Measurements from ENCODE around the gene TMED1.
"Not testable (repeated sequence)": the region's sequence is repeated elsewhere in the genome, so short reads cannot be mapped to it uniquely, and the experiment has no call there.

The TMED1 gene

GRCh38 chr19:10842788-10843187 is 6.8 kb upstream of the TMED1 start:
- no peak overlapping the region for H3K18ac ChIP-seq (ENCODE audit: low read depth in 1 of 2, low read length in 2 of 2)
- no peak for DNase-seq
- H3K36me3 ChIP-seq (ENCODE audit: control insufficient read depth in 1 of 2, insufficient read depth in 2 of 2, low read depth in 1 of 2, low read length in 2 of 2) = no peaks in the 10 kb centered on the region
- no peak overlapping the region for H2BK12ac ChIP-seq (ENCODE audit: low read length in 2 of 2)
- H3K4me1 ChIP-seq (ENCODE audit: control insufficient read depth, insufficient read depth, low read depth, low read length) = no peaks in the 10 kb centered on the region
- H3K14ac ChIP-seq (ENCODE audit: low read length in 2 of 2) = no peak overlapping the region
- H2AFZ ChIP-seq (ENCODE audit: low read depth, low read length) = no peak overlapping the region
- H3K9me3 ChIP-seq (ENCODE audit: control insufficient read depth, low read length) = no peaks in the 10 kb centered on the region
- H4K91ac ChIP-seq (ENCODE audit: low read length) = no peak overlapping the region
- no peak overlapping the region for H2AK5ac ChIP-seq (ENCODE audit: low read length, severe bottlenecking)
- H2BK15ac ChIP-seq (ENCODE audit: low read depth, poor library complexity, severe bottlenecking) = no peak overlapping the region
- H4K8ac ChIP-seq (ENCODE audit: low read length) = no peak overlapping the region
- no peak overlapping the region for H3K4ac ChIP-seq (ENCODE audit: low read depth in 1 of 2, low read length in 2 of 2)
- no peak overlapping the region for H3K9ac ChIP-seq (ENCODE audit: low read length)
- WGBS = 87% methylated on average over 7 of the region's 7 CpGs
- H3K4me3 ChIP-seq (ENCODE audit: insufficient read depth in 1 of 2, low read depth in 1 of 2, low read length in 2 of 2) = no peak overlapping the region
- no peak overlapping the region for H3K4me2 ChIP-seq (ENCODE audit: low read length, poor library complexity, severe bottlenecking)
- no peak overlapping the region for H3K23ac ChIP-seq (ENCODE audit: low read length in 2 of 2)
- no peak overlapping the region for H2BK120ac ChIP-seq (ENCODE audit: low read depth, low read length)
- no peak overlapping the region for H2BK5ac ChIP-seq (ENCODE audit: low read depth, low read length, poor library complexity, severe bottlenecking)
- H3K79me1 ChIP-seq (replicated peaks; ENCODE audit: low read length, poor library complexity, severe bottlenecking) = no peaks in the 10 kb centered on the region
- H3K27ac ChIP-seq (ENCODE audit: low read length, poor library complexity, severe bottlenecking) = no peak overlapping the region
- H3K27me3 ChIP-seq (ENCODE audit: control insufficient read depth in 1 of 2, insufficient read depth in 1 of 2, low read length in 2 of 2) = no peaks in the 10 kb centered on the region

DNA sequence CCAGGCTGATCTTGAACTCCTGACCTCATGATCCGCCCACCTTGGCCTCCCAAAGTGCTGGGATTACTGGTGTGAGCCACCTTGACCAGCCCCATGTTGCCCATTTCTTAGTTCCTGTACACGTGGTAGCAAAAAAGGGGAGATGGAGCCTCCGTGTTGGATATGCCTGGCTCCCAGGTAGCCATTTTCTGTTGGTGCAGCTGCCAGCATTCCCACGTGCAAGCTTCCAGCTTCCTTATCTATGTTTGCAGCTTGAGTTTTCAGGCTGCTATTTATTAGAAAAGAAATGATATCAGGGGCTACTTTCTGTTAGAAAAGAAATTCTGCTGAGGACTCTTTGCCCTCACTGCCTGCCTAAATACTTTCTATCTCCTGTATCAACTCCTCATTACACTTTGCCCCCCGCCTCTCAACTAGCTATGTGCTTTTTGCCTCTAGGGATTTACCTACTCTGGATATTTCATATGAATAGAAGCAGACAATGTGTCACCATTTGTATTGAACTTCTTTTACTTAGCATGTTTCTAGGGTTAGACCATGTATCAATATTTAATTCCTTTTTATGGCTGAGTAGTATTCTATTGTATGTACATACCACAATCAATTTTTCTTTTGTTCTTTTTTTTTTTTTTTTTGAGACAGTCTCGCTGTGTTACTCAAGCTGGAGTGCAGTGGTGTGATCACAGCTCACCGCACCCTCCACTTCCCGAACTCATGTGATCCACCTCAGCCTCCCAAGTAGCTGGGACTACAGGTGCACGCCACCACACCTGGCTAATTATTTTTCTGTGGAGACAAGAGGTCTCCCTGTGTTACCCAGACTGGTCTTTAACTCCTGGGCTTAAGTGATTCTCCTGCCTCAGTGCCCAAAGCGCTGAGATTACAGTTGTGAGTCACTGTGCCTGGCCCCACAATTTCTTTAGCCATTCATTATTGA is 3.4 kb upstream of the TMED1 start:
- peaks cover 13% of the 10 kb centered on the region for H3K4me1 ChIP-seq (ENCODE audit: control insufficient read depth, insufficient read depth, low read depth, low read length)
- no peak for DNase-seq

GRCh38 chr19:10838377-10838776 is 2.4 kb upstream of the TMED1 start:
- no peak overlapping the region for H3K27ac ChIP-seq (ENCODE audit: low read length, poor library complexity, severe bottlenecking)
- H2BK15ac ChIP-seq (ENCODE audit: low read depth, poor library complexity, severe bottlenecking) = no peak overlapping the region
- H2AK5ac ChIP-seq (ENCODE audit: low read length, severe bottlenecking) = no peak overlapping the region
- no peak overlapping the region for H4K8ac ChIP-seq (ENCODE audit: low read length)
- no peak overlapping the region for H3K4me2 ChIP-seq (ENCODE audit: low read length, poor library complexity, severe bottlenecking)
- H3K27me3 ChIP-seq (ENCODE audit: control insufficient read depth in 1 of 2, insufficient read depth in 1 of 2, low read length in 2 of 2) = no peaks in the 10 kb centered on the region
- no peak overlapping the region for H3K9ac ChIP-seq (ENCODE audit: low read length)
- H2BK5ac ChIP-seq (ENCODE audit: low read depth, low read length, poor library complexity, severe bottlenecking) = no peak overlapping the region
- H3K4ac ChIP-seq (ENCODE audit: low read depth in 1 of 2, low read length in 2 of 2) = no peak overlapping the region
- H2BK12ac ChIP-seq (ENCODE audit: low read length in 2 of 2) = no peak overlapping the region
- no peak overlapping the region for H4K91ac ChIP-seq (ENCODE audit: low read length)
- DNase-seq = no peak
- H3K79me1 ChIP-seq (replicated peaks; ENCODE audit: low read length, poor library complexity, severe bottlenecking) = peaks cover 2% of the 10 kb centered on the region
- no peak overlapping the region for H3K18ac ChIP-seq (ENCODE audit: low read depth in 1 of 2, low read length in 2 of 2)
- H3K4me1 ChIP-seq (ENCODE audit: control insufficient read depth, insufficient read depth, low read depth, low read length) = peaks cover 13% of the 10 kb centered on the region
- H2BK120ac ChIP-seq (ENCODE audit: low read depth, low read length) = no peak overlapping the region
- H2AFZ ChIP-seq (ENCODE audit: low read depth, low read length) = no peak overlapping the region
- WGBS = 74% methylated on average over 9 of the region's 11 CpGs
- H3K23ac ChIP-seq (ENCODE audit: low read length in 2 of 2) = no peak overlapping the region
- peaks cover 15 to 17% of the 10 kb centered on the region in 2 experiments for H3K36me3 ChIP-seq (ENCODE audit: control insufficient read depth in 1 of 2, insufficient read depth in 2 of 2, low read depth in 1 of 2, low read length in 2 of 2)
- H3K14ac ChIP-seq (ENCODE audit: low read length in 2 of 2) = no peak overlapping the region
- no peak overlapping the region for H3K4me3 ChIP-seq (ENCODE audit: insufficient read depth in 1 of 2, low read depth in 1 of 2, low read length in 2 of 2)
- H3K9me3 ChIP-seq (ENCODE audit: control insufficient read depth, low read length) = peaks cover 4% of the 10 kb centered on the region

More for the DNA sequence above, 3.4 kb upstream of the TMED1 start:
- no peak overlapping the region for H3K4ac ChIP-seq (ENCODE audit: low read depth in 1 of 2, low read length in 2 of 2)
- no peak overlapping the region for H3K23ac ChIP-seq (ENCODE audit: low read length in 2 of 2)
- no peak overlapping the region for H2BK15ac ChIP-seq (ENCODE audit: low read depth, poor library complexity, severe bottlenecking)
- H3K27ac ChIP-seq (ENCODE audit: low read length, poor library complexity, severe bottlenecking) = no peak overlapping the region
- H3K9me3 ChIP-seq (ENCODE audit: control insufficient read depth, low read length) = peaks cover 4% of the 10 kb centered on the region
- H3K9ac ChIP-seq (ENCODE audit: low read length) = no peak overlapping the region
- WGBS = 87% methylated on average over 9 of the region's 10 CpGs
- H3K18ac ChIP-seq (ENCODE audit: low read depth in 1 of 2, low read length in 2 of 2) = no peak overlapping the region
- H2AFZ ChIP-seq (ENCODE audit: low read depth, low read length) = no peak overlapping the region
- H3K4me2 ChIP-seq (ENCODE audit: low read length, poor library complexity, severe bottlenecking) = no peak overlapping the region
- H3K36me3 ChIP-seq (ENCODE audit: control insufficient read depth in 1 of 2, insufficient read depth in 2 of 2, low read depth in 1 of 2, low read length in 2 of 2) = peaks cover 7 to 9% of the 10 kb centered on the region in 2 experiments
- peaks cover 2% of the 10 kb centered on the region for H3K79me1 ChIP-seq (replicated peaks; ENCODE audit: low read length, poor library complexity, severe bottlenecking)
- no peak overlapping the region for H3K14ac ChIP-seq (ENCODE audit: low read length in 2 of 2)
- H4K91ac ChIP-seq (ENCODE audit: low read length) = no peak overlapping the region
- no peak overlapping the region for H2BK120ac ChIP-seq (ENCODE audit: low read depth, low read length)
- H2BK5ac ChIP-seq (ENCODE audit: low read depth, low read length, poor library complexity, severe bottlenecking) = no peak overlapping the region
- no peak overlapping the region for H2BK12ac ChIP-seq (ENCODE audit: low read length in 2 of 2)
- H2AK5ac ChIP-seq (ENCODE audit: low read length, severe bottlenecking) = no peak overlapping the region
- H3K4me3 ChIP-seq (ENCODE audit: insufficient read depth in 1 of 2, low read depth in 1 of 2, low read length in 2 of 2) = no peak overlapping the region
- H4K8ac ChIP-seq (ENCODE audit: low read length) = no peak overlapping the region
- H3K27me3 ChIP-seq (ENCODE audit: control insufficient read depth in 1 of 2, insufficient read depth in 1 of 2, low read length in 2 of 2) = no peaks in the 10 kb centered on the region

- not testable (repeated sequence) for H2BK12ac ChIP-seq (ENCODE audit: low read length in 2 of 2); H3K4ac ChIP-seq (ENCODE audit: low read depth in 1 of 2, low read length in 2 of 2); H2BK5ac ChIP-seq (ENCODE audit: low read depth, low read length, poor library complexity, severe bottlenecking); H3K27me3 ChIP-seq (ENCODE audit: control insufficient read depth in 1 of 2, insufficient read depth in 1 of 2, low read length in 2 of 2); H2BK15ac ChIP-seq (ENCODE audit: low read depth, poor library complexity, severe bottlenecking); H4K91ac ChIP-seq (ENCODE audit: low read length); H3K4me2 ChIP-seq (ENCODE audit: low read length, poor library complexity, severe bottlenecking); H4K8ac ChIP-seq (ENCODE audit: low read length); H3K9me3 ChIP-seq (ENCODE audit: control insufficient read depth, low read length); H3K23ac ChIP-seq (ENCODE audit: low read length in 2 of 2); H3K27ac ChIP-seq (ENCODE audit: low read length, poor library complexity, severe bottlenecking); H3K18ac ChIP-seq (ENCODE audit: low read depth in 1 of 2, low read length in 2 of 2); H3K14ac ChIP-seq (ENCODE audit: low read length in 2 of 2); H3K4me3 ChIP-seq (ENCODE audit: insufficient read depth in 1 of 2, low read depth in 1 of 2, low read length in 2 of 2); H2AK5ac ChIP-seq (ENCODE audit: low read length, severe bottlenecking); H2BK120ac ChIP-seq (ENCODE audit: low read depth, low read length); H3K9ac ChIP-seq (ENCODE audit: low read length); H3K79me1 ChIP-seq (replicated peaks; ENCODE audit: low read length, poor library complexity, severe bottlenecking); H2AFZ ChIP-seq (ENCODE audit: low read depth, low read length); DNase-seq
- Histone ChIP-seq H3K4me1 (ENCODE audit: control insufficient read depth, insufficient read depth, low read depth, low read length) (peaks cover 13% of the 10 kb centered on the region), H3K36me3 (ENCODE audit: control insufficient read depth in 1 of 2, insufficient read depth in 2 of 2, low read depth in 1 of 2, low read length in 2 of 2) (peaks cover 23 to 24% of the 10 kb centered on the region in 2 experiments)
- WGBS = 95% methylated on average over 7 of the region's 7 CpGs
Measured at GRCh38 chr19:10837649-10838048, 1.6 kb upstream of the TMED1 start.

All from mesenchymal stem cell (in vitro differentiated cells and primary cell).